A673 (cell line): ENCODE measurements around the gene EPN1.

Experiments used
- EZH2 ChIP-seq: fragments of 200-600 bp; sonication (generic); IDR thresholded peaks from 2 replicates; pipeline ENCODE4 v1.6.1; 2017; ENCODE audit warnings: borderline replicate concordance, low read depth, mild to moderate bottlenecking, mixed read lengths, antibody characterized with exemption, low read length; ENCODE audit not compliant: poor library complexity, severe bottlenecking
- TF ChIP-seq, protein P1 (sequence below): fragments of 300-800, 200-600 bp; sonication (generic); conservative IDR thresholded peaks from 2 replicates; pipeline ENCODE4 v1.5.1; 2017; ENCODE audit warnings: low read depth, mild to moderate bottlenecking, antibody characterized with exemption, low read length, moderate library complexity, mixed read lengths

DNA sequence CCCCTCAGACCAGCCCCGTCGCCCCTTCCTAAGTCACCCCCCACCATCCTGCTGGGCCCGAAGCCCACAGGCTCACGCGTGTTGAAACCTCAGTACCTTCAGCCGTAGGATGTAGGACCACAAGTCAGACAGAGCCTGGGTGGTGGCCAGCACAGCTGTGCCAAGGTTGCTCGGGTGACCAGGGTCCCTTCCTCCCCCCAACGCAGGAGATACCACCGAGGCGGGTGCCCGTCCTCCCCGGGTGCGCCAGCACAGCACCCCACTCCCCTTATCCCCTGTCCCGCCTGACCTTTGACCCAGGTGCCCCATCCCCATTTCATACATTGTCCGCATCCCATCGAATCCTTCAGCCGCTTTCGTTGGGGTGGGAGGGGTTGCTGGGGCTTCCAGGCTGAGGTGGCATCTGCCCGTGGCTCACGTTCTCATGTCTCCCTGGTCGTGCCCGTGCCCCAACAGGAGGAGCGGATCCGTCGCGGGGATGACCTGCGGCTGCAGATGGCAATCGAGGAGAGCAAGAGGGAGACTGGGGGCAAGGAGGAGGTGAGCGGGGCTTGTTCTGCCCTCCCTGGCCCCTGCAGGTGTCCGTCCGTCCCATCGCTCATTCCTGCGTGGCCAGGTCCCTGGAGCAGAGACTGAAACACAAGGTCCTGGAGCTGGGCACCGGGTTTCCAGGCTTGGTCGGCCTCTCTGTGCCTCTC lies 14.5 kb downstream of the EPN1 start:
- TF ChIP-seq, protein P1, sequence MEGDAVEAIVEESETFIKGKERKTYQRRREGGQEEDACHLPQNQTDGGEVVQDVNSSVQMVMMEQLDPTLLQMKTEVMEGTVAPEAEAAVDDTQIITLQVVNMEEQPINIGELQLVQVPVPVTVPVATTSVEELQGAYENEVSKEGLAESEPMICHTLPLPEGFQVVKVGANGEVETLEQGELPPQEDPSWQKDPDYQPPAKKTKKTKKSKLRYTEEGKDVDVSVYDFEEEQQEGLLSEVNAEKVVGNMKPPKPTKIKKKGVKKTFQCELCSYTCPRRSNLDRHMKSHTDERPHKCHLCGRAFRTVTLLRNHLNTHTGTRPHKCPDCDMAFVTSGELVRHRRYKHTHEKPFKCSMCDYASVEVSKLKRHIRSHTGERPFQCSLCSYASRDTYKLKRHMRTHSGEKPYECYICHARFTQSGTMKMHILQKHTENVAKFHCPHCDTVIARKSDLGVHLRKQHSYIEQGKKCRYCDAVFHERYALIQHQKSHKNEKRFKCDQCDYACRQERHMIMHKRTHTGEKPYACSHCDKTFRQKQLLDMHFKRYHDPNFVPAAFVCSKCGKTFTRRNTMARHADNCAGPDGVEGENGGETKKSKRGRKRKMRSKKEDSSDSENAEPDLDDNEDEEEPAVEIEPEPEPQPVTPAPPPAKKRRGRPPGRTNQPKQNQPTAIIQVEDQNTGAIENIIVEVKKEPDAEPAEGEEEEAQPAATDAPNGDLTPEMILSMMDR = no peak
- no peak for TF ChIP-seq EZH2
